Muscle layer of duodenum (tissue), 2 donors: ENCODE results near the gene ELL3.

ENCODE experiments used
- H3K27ac ChIP-seq: one replicate; pipeline ENCODE4 v1.7.0; 2013; ENCODE audit warnings: mild to moderate bottlenecking, low read length
- H3K27me3 ChIP-seq: one replicate; pipeline ENCODE4 v1.7.0; 2013; ENCODE audit warnings: low read depth, mild to moderate bottlenecking, control low read depth, low read length
- H3K36me3 ChIP-seq, 2 donors: one replicate each; pipeline ENCODE4 v1.7.0; 2013; ENCODE audit warnings: low read length in 2 of 2, control low read depth in 1 of 2, mild to moderate bottlenecking in 1 of 2; ENCODE audit not compliant: insufficient read depth in 2 of 2, control insufficient read depth in 1 of 2
- H3K4me1 ChIP-seq, 2 donors: one replicate each; pipeline ENCODE4 v1.7.0; 2013; ENCODE audit warnings: low read length in 2 of 2, mild to moderate bottlenecking in 2 of 2, control low read depth in 1 of 2, moderate library complexity in 1 of 2; ENCODE audit not compliant: insufficient read depth in 2 of 2, control insufficient read depth in 1 of 2
- H3K4me3 ChIP-seq, 2 donors: one replicate each; pipeline ENCODE4 v1.7.0; 2013; ENCODE audit warnings: low read length in 2 of 2, low read depth in 1 of 2, mild to moderate bottlenecking in 1 of 2
- H3K9me3 ChIP-seq, 2 donors: one replicate each; pipeline ENCODE4 v1.7.0; 2013; ENCODE audit warnings: low read length in 2 of 2, control low read depth in 1 of 2, mild to moderate bottlenecking in 1 of 2; ENCODE audit not compliant: control insufficient read depth in 1 of 2
- donor health status: healthy.

Gene ELL3

GRCh38 chr15:43800286-43801141 lies 23.7 kb upstream of the ELL3 start, which contains the start of gene HYPK:
TSS of gene HYPK (plus strand) at chr15:43800599. CDS start at chr15:43800623, 24 bp downstream.
- no peaks in the 10 kb centered on the region for H3K27me3 ChIP-seq
- H3K36me3 ChIP-seq, result peaks cover 42 to 57% of the 10 kb centered on the region in 2 donors
- peak within 1 kb of the TSS; percentile 98 for H3K27ac ChIP-seq
- peaks cover 22 to 26% of the 10 kb centered on the region in 2 donors for H3K4me1 ChIP-seq
- H3K4me3 ChIP-seq, result peak within 1 kb of the TSS; percentile 96 to 98
- no peaks in the 10 kb centered on the region for H3K9me3 ChIP-seq

GRCh38 chr15:43799945-43800285 lies 23.1 kb upstream of the ELL3 start, which contains the start of gene SERINC4:
TSS of gene SERINC4 (minus strand) at chr15:43800220. CDS start at chr15:43799986, 234 bp downstream.
- peaks cover 22 to 32% of the 10 kb centered on the region in 2 donors for H3K4me1 ChIP-seq
- peak within 1 kb of the TSS; percentile 96 to 98 for H3K4me3 ChIP-seq
- no peaks in the 10 kb centered on the region for H3K9me3 ChIP-seq
- peak within 1 kb of the TSS; percentile 98 for H3K27ac ChIP-seq
- H3K27me3 ChIP-seq, result no peaks in the 10 kb centered on the region
- peaks cover 42 to 57% of the 10 kb centered on the region in 2 donors for H3K36me3 ChIP-seq

- H3K4me3 ChIP-seq, result peak overlapping the region; percentile 96 to 98
- no peaks in the 10 kb centered on the region for H3K9me3 ChIP-seq
- H3K27ac ChIP-seq, result peak overlapping the region; percentile 98
- H3K27me3 ChIP-seq, result no peaks in the 10 kb centered on the region
- peaks cover 22 to 37% of the 10 kb centered on the region in 2 donors for H3K4me1 ChIP-seq
- H3K36me3 ChIP-seq, result peaks cover 42 to 57% of the 10 kb centered on the region in 2 donors
Observed at GRCh38 chr15:43799209-43799944, 22.6 kb upstream of the ELL3 start.

GRCh38 chr15:43796566-43796965 lies 19.8 kb upstream of the ELL3 start:
- H3K4me3 ChIP-seq, result no peak overlapping the region
- H3K36me3 ChIP-seq, result peaks cover 50 to 52% of the 10 kb centered on the region in 2 donors
- no peak overlapping the region for H3K27ac ChIP-seq
- H3K4me1 ChIP-seq, result peaks cover 31 to 49% of the 10 kb centered on the region in 2 donors
- no peaks in the 10 kb centered on the region for H3K9me3 ChIP-seq
- H3K27me3 ChIP-seq, result no peaks in the 10 kb centered on the region

- peaks cover 50 to 52% of the 10 kb centered on the region in 2 donors for H3K36me3 ChIP-seq
- H3K27me3 ChIP-seq, result no peaks in the 10 kb centered on the region
- no peaks in the 10 kb centered on the region for H3K9me3 ChIP-seq
- H3K4me1 ChIP-seq, result peaks cover 25 to 43% of the 10 kb centered on the region in 2 donors
- no peak overlapping the region for H3K4me3 ChIP-seq
- no peak overlapping the region for H3K27ac ChIP-seq
Observed at GRCh38 chr15:43795997-43796396, 19.2 kb upstream of the ELL3 start.

GRCh38 chr15:43795197-43795596 lies 18.4 kb upstream of the ELL3 start:
- peaks cover 25 to 41% of the 10 kb centered on the region in 2 donors for H3K4me1 ChIP-seq
- no peak overlapping the region for H3K27ac ChIP-seq
- no peaks in the 10 kb centered on the region for H3K27me3 ChIP-seq
- no peak overlapping the region for H3K4me3 ChIP-seq
- H3K9me3 ChIP-seq, result no peaks in the 10 kb centered on the region
- peaks cover 50 to 52% of the 10 kb centered on the region in 2 donors for H3K36me3 ChIP-seq

GRCh38 chr15:43794269-43795037 lies 17.7 kb upstream of the ELL3 start:
- H3K36me3 ChIP-seq, result peaks cover 47 to 49% of the 10 kb centered on the region in 2 donors
- H3K4me3 ChIP-seq, result no peak overlapping the region

GRCh38 chr15:43793647-43794046 lies 16.9 kb upstream of the ELL3 start:
- Histone ChIP-seq H3K4me1 (peaks cover 18 to 35% of the 10 kb centered on the region in 2 donors), H3K9me3 (no peaks in the 10 kb centered on the region), H3K4me3 (peak overlapping the region; percentile 86 to 88)

More at GRCh38 chr15:43794269-43795037, 17.7 kb upstream of the ELL3 start:
- Histone ChIP-seq H3K4me1 (peaks cover 19 to 35% of the 10 kb centered on the region in 2 donors), H3K9me3 (no peaks in the 10 kb centered on the region), H3K27ac (peak overlapping the region; percentile 99), H3K27me3 (no peaks in the 10 kb centered on the region)

GRCh38 chr15:43792761-43793476 lies 16.2 kb upstream of the ELL3 start:
- Histone ChIP-seq H3K4me3 (peak overlapping the region; percentile 86 to 88), H3K4me1 (peaks cover 13 to 35% of the 10 kb centered on the region in 2 donors), H3K9me3 (no peaks in the 10 kb centered on the region), H3K36me3 (peaks cover 38 to 39% of the 10 kb centered on the region in 2 donors), H3K27ac (peak overlapping the region; percentile 99), H3K27me3 (no peaks in the 10 kb centered on the region)

More at GRCh38 chr15:43793647-43794046, 16.9 kb upstream of the ELL3 start:
- Histone ChIP-seq H3K27me3 (no peaks in the 10 kb centered on the region), H3K36me3 (peaks cover 40 to 42% of the 10 kb centered on the region in 2 donors), H3K27ac (peak overlapping the region; percentile 99)

GRCh38 chr15:43791993-43792760 lies 15.4 kb upstream of the ELL3 start, which contains the start of gene SERF2:
TSS of gene SERF2 (plus strand) at chr15:43792320. CDS start at chr15:43792377, 57 bp downstream.
- peaks cover 10 to 35% of the 10 kb centered on the region in 2 donors for H3K4me1 ChIP-seq
- H3K27me3 ChIP-seq, result no peaks in the 10 kb centered on the region
- peak within 1 kb of the TSS; percentile 86 to 88 for H3K4me3 ChIP-seq
- peaks cover 35 to 39% of the 10 kb centered on the region in 2 donors for H3K36me3 ChIP-seq
- no peaks in the 10 kb centered on the region for H3K9me3 ChIP-seq
- H3K27ac ChIP-seq, result peak within 1 kb of the TSS; percentile 99
